ENCODE results near the gene RGS8. TPM values are rescaled to one million over a fixed set of nuclear protein-coding genes. Genes with fewer than 3 reads are reported as not detected.

RGS8 gene
- 1 to 10 TPM in 1 of 2 donors, not detected in 1; 1.5 TPM for total RNA-seq

DNA sequence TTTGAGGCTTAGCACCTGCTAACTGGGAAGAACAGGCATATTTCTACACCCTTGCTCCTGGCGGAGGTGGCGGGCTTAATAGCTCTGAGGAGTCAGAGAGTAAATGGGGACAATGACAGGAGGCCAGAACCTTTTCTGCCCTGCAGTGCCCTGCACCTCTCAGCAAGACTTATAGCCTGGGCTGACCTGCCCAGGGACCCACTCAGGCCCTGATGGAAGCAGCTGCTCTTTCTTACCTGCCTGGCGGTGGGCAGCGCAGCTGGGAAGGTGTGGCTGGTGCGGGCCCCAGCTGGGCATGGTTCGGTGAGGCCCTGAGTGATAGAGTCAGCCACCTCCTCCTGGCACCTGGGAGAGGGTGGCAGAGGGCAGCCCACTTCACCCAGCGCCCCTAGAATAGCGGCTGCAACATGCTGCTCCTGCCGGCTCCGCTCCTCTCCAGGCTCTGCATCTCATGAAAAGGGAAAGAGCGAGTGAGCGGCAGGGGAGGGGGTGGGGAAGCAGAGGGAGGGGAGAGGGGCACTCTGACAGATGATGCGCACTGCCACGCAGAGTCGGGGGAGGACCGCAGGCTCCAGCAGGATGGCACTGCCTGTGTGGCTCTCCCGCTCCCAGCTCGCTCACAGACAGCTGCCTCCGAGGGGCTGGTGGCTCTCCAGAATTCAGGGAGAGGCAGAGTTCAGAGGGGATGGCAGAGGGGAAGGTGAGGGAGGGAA lies at the start of gene RGS8:
RGS8 (minus strand) TSS at position 472 of the 713 bp plus-strand sequence. CDS start 14,938 bp downstream, outside the sequence.
- peaks cover 4% of the 10 kb centered on the region for H3K4me1 ChIP-seq (replicated peaks)
- TF ChIP-seq POLR2AphosphoS5 (IDR thresholded peaks at IDR 0.05) (no peak), POLR2A (IDR thresholded peaks at IDR 0.05) (no peak)
- TF ChIP-seq, protein P1, sequence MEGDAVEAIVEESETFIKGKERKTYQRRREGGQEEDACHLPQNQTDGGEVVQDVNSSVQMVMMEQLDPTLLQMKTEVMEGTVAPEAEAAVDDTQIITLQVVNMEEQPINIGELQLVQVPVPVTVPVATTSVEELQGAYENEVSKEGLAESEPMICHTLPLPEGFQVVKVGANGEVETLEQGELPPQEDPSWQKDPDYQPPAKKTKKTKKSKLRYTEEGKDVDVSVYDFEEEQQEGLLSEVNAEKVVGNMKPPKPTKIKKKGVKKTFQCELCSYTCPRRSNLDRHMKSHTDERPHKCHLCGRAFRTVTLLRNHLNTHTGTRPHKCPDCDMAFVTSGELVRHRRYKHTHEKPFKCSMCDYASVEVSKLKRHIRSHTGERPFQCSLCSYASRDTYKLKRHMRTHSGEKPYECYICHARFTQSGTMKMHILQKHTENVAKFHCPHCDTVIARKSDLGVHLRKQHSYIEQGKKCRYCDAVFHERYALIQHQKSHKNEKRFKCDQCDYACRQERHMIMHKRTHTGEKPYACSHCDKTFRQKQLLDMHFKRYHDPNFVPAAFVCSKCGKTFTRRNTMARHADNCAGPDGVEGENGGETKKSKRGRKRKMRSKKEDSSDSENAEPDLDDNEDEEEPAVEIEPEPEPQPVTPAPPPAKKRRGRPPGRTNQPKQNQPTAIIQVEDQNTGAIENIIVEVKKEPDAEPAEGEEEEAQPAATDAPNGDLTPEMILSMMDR (IDR thresholded peaks at IDR 0.05), result no peak
- H3K4me3 ChIP-seq, result no peak within 1 kb of the TSS
- no peaks in the 10 kb centered on the region for H3K9me3 ChIP-seq
- no peak for DNase-seq (ENCODE audit: low spot score)
- H3K27me3 ChIP-seq (replicated peaks; ENCODE audit: insufficient read depth), result no peaks in the 10 kb centered on the region
- H3K36me3 ChIP-seq, result no peaks in the 10 kb centered on the region
- no peak within 1 kb of the TSS for H3K27ac ChIP-seq
- 45% methylated on average over 15 of the region's 19 CpGs for WGBS
- intact Hi-C loops (cut with DNase I), result no loop called here

DNA sequence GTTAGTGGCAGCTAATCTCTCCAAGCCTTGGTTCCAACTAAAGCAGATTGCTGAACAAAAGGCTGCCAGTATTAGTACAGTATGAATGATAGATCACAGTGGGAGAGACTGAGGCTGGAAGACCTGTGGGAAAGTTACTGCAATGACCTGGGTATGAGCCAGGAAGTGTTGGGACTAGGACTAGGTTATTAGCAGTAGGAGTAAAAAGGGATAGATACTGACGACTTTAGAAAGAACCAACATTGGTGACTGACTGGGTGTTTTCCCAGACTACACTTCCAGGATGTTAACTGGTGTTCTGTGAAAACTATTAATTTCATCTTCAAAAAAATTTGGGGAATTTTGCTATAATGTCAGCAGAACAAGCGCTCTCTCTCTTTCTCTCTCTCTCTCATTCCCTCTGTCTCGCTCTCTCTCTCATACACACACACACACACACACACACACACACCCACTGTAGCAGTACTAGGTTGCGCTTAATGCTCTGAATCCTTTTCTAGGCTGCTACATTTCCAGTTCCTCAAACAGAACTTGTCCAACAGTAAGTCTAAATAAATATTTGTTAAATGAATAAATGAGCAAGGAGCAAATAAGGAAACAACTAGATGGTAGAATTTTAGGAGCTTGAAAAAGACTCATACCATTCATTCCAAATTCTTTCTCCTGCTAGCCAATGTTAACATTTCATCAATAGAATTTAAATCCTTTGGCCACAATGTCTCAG lies 47.6 kb upstream of the RGS8 start:
- Histone ChIP-seq H3K27me3 (replicated peaks; ENCODE audit: insufficient read depth) (no peaks in the 10 kb centered on the region), H3K27ac (no peak overlapping the region), H3K9me3 (no peaks in the 10 kb centered on the region), H3K36me3 (no peaks in the 10 kb centered on the region), H3K4me3 (no peak overlapping the region), H3K4me1 (replicated peaks) (no peaks in the 10 kb centered on the region)
- peak; percentile 38 for DNase-seq (ENCODE audit: low spot score)
- intact Hi-C loops (cut with DNase I), result no loop called here
- TF ChIP-seq POLR2AphosphoS5 (IDR thresholded peaks at IDR 0.05), result peak; percentile 76
- TF ChIP-seq, protein P1 (IDR thresholded peaks at IDR 0.05), result no peak
- 64% methylated on average over 4 of the region's 4 CpGs for WGBS

GRCh38 chr1:182726912-182727311 lies 42.5 kb upstream of the RGS8 start:
- Histone ChIP-seq H3K9me3 (no peaks in the 10 kb centered on the region), H3K27ac (no peak overlapping the region)
- 94% methylated on average over 1 of the region's 1 CpG for WGBS

DNA sequence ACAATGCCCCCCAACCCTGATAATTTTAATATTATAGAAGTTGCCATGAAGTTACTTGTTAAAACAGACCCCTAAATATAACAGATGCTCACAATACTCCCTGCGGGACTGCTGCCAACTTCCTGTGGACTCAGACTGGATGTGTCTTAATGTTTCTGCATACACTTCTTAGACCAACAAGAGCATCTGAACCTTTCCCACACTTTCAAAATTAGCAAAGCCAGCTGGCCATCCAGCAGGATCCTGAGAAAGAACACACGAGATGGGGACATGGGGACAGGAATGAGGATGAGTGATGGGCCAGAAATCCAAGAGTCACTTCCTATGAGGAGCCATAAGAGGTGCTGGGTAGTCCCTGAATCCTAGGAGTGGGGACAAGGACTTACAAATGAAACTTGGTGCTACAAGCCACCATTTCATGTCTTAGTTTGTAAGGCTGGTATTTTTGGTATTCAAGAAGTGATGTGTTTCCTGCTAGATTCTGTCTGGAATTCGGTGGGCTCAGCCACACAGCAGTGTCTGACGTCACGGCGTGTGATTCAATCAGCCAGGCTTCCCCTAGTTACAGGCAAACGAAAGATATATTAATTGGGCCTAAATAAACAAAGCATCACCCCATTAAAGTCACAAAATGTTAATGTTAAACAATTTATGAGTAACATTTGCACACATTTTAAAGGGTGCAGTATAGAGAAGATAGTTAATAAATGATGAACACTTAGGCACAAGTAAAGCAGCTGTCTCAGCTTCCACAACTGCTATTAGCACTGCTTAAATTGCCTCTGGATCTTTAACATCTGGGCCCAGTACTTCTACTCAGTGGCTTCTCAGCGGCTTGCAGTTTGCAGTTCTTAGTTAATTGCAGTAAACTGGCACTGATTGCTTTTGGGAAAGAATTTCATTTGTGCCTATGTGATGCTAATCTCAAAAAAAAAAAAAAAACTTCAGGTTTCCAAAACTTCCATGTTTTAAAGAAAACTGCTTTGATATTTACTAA lies 41.2 kb upstream of the RGS8 start:
- Histone ChIP-seq H3K4me1 (replicated peaks) (no peaks in the 10 kb centered on the region), H3K27ac (no peak overlapping the region), H3K36me3 (no peaks in the 10 kb centered on the region), H3K4me3 (no peak overlapping the region), H3K27me3 (replicated peaks; ENCODE audit: insufficient read depth) (no peaks in the 10 kb centered on the region), H3K9me3 (no peaks in the 10 kb centered on the region)
- no peak for DNase-seq (ENCODE audit: low spot score)
- intact Hi-C loops (cut with DNase I), result no loop called here
- no peak for TF ChIP-seq POLR2A (IDR thresholded peaks at IDR 0.05)
- 54% methylated on average over 8 of the region's 8 CpGs for WGBS

More at GRCh38 chr1:182726912-182727311, 42.5 kb upstream of the RGS8 start:
- intact Hi-C loops (cut with DNase I), result no loop called here
- Histone ChIP-seq H3K36me3 (no peaks in the 10 kb centered on the region), H3K4me1 (replicated peaks) (no peaks in the 10 kb centered on the region), H3K4me3 (no peak overlapping the region), H3K27me3 (replicated peaks; ENCODE audit: insufficient read depth) (no peaks in the 10 kb centered on the region)
- no peak for DNase-seq (ENCODE audit: low spot score)
- TF ChIP-seq POLR2A (IDR thresholded peaks at IDR 0.05), result no peak
- no peak for TF ChIP-seq POLR2AphosphoS5 (IDR thresholded peaks at IDR 0.05)
- TF ChIP-seq, protein P1 (IDR thresholded peaks at IDR 0.05), result no peak

DNA sequence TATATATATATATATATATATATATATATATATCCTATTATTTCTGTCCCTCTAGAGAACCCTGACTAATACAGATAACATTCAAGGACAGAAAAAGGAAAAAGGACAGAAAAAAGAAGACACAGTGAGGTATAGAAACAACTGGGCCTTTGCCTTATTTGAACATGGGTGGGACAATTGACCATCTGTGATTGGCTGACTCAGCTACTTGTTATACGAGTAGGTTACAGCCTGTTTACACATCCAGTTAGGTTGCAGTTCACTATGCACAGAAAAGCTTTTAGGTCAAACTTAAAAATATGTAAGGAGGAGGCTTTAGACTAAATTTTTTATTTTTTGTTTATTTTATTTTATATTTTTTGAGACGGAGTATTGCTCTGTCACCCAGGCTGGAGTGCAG lies 39.8 kb upstream of the RGS8 start:
- 68% methylated on average over 2 of the region's 2 CpGs for WGBS
- intact Hi-C loops (cut with DNase I), result no loop called here

More for the DNA sequence above, 39.8 kb upstream of the RGS8 start:
- Histone ChIP-seq H3K4me1 (replicated peaks) (no peaks in the 10 kb centered on the region), H3K27me3 (replicated peaks; ENCODE audit: insufficient read depth) (no peaks in the 10 kb centered on the region), H3K9me3 (no peaks in the 10 kb centered on the region), H3K36me3 (no peaks in the 10 kb centered on the region), H3K27ac (no peak overlapping the region), H3K4me3 (no peak overlapping the region)
- TF ChIP-seq, protein P1 (IDR thresholded peaks at IDR 0.05), result no peak
- TF ChIP-seq POLR2A (IDR thresholded peaks at IDR 0.05) (no peak), POLR2AphosphoS5 (IDR thresholded peaks at IDR 0.05) (no peak)
- DNase-seq (ENCODE audit: low spot score), result no peak

Data from prostate gland (tissue), 2 donors.